Heart left ventricle (tissue), 13 donors: ENCODE results near the gene EXD3.

ENCODE experiments used
- POLR2A ChIP-seq, 2 donors: fragments of 450-650 bp; IDR thresholded peaks; one replicate each; pipeline ENCODE4 v1.6.1; 2017; ENCODE audit warnings: antibody characterized with exemption in 2 of 2, mild to moderate bottlenecking in 2 of 2, moderate library complexity in 2 of 2
- TF ChIP-seq, protein P1 (sequence below), 12 donors: fragments of 200-600 bp; sonication (generic) in 4 of 12; IDR thresholded peaks; one replicate each; pipeline versions ENCODE4 v1.5.0 to v1.8.0; 2018 to 2022; ENCODE audit warnings: antibody characterized with exemption in 12 of 12, mild to moderate bottlenecking in 5 of 12
- donor health status: ischemic (EF 13 %, LVEDD 7.1; RV severe dilation, severe dysfunction).
- donor health status: DM: no; HTN: yes; CAD: no.
- donor health status: DM: no; HTN: no; CAD: no.
- donor health status: ischemic (EF 25% LVEDD 6.9; RV normal size, moderate dysfunction).
- donor health status: ischemic (EF 25% LVEDD 5.7; RV mildly dilated, moderate dysfunction).
- donor health status: ischemic (EF 35%, LVEDD 5.7; RV mildly dilated, moderate dysfunction).
- donor health status: nonischemic (EF 11% LVEDD 7.7; RV severe dilation, severe dysfunction).
- donor health status: DM: yes; HTN: yes; CAD: no.
- donor health status: PGD.
- donor health status: ischemic (EF 29% LVEDD 5.4; RV normal size, mild dysfunction).
- donor health status: nonischemic (EF 23%, LVEDD 6.1; RV moderate dilation, normal function).

DNA sequence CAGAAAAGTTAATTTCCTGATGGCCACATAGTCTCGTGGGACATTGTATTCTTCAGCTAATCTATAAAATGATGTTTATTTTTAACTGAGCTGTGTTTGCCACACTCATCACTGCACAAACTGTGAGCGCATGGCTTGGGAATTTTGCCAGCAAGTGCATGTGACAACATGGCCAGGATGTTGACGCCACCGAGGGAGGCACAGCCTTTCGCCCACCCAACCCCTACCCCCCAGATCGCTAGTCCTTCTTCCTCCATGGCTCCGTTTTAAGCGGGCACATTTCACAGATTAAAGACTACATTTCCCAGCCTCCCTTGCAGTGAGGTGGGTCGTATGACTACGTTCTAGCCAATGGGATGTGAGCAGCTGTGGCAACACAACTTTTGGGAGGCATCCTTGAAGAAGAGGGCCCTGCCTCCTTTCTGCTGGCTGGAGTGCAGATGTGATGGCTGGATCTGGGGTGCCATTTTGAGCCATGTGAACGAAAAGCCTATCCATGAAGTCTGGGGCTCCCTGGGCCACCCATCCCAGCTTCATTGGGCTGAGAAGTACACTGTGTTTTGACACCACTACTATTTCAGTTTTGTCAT, 128.8 kb downstream of the EXD3 start:
- TF ChIP-seq, protein P1, sequence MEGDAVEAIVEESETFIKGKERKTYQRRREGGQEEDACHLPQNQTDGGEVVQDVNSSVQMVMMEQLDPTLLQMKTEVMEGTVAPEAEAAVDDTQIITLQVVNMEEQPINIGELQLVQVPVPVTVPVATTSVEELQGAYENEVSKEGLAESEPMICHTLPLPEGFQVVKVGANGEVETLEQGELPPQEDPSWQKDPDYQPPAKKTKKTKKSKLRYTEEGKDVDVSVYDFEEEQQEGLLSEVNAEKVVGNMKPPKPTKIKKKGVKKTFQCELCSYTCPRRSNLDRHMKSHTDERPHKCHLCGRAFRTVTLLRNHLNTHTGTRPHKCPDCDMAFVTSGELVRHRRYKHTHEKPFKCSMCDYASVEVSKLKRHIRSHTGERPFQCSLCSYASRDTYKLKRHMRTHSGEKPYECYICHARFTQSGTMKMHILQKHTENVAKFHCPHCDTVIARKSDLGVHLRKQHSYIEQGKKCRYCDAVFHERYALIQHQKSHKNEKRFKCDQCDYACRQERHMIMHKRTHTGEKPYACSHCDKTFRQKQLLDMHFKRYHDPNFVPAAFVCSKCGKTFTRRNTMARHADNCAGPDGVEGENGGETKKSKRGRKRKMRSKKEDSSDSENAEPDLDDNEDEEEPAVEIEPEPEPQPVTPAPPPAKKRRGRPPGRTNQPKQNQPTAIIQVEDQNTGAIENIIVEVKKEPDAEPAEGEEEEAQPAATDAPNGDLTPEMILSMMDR (IDR thresholded peaks at IDR 0.05): no peak
- no peak for TF ChIP-seq POLR2A (IDR thresholded peaks at IDR 0.05)
